WTC11 (cell line): ENCODE measurements around the gene GLB1L2. TPM values are rescaled to one million over a fixed set of nuclear protein-coding genes. Genes with fewer than 3 reads are reported as not detected.

ENCODE experiments used
- ATAC-seq: fragments of 200-7000 bp; cut with Tn5 transposase; 2 replicates; pipeline ENCODE4 v1.10.0; 2021; ENCODE audit warnings: mild to moderate bottlenecking, moderate library complexity
- CTCF ChIA-PET: fragments of 300-600 bp; sonication (Branson Sonifier 250); formaldehyde crosslinking; loops from one replicate; lab custom pipeline; 2021; ENCODE audit warnings: antibody characterized with exemption; lab: Charles Lee
- POLR2A ChIA-PET: fragments of 350-600 bp; sonication (Branson Sonifier 250); formaldehyde crosslinking; loops from one replicate; lab custom pipeline; 2021; ENCODE audit warnings: antibody characterized with exemption; lab: Charles Lee
- DNase-seq: peaks from one replicate; pipeline ENCODE4 v3.0.0; 2021; ENCODE audit warnings: low spot score
- H3K27ac Mint-ChIP-seq: 2 replicates; pipeline ENCODE4 v1.8.0; 2021; ENCODE audit warnings: mixed read lengths
- H3K27me3 Mint-ChIP-seq: 2 replicates; pipeline ENCODE4 v1.8.0; 2021; ENCODE audit warnings: low read depth, mild to moderate bottlenecking, moderate library complexity, mixed read lengths
- H3K36me3 Mint-ChIP-seq: 2 replicates; pipeline ENCODE4 v1.8.0; 2021; ENCODE audit warnings: mixed read lengths
- H3K4me1 Mint-ChIP-seq: 2 replicates; pipeline ENCODE4 v1.8.0; 2022; ENCODE audit warnings: mixed read lengths
- H3K4me3 Mint-ChIP-seq: 2 replicates; pipeline ENCODE4 v1.8.0; 2021; ENCODE audit warnings: mild to moderate bottlenecking, moderate library complexity, mixed read lengths
- H3K9me3 Mint-ChIP-seq: 2 replicates; pipeline ENCODE4 v1.8.0; 2021; ENCODE audit warnings: mixed read lengths
- ELF4 ChIP-seq: sonication (generic); formaldehyde crosslinking; IDR thresholded peaks from 2 replicates; pipeline ENCODE4 v1.8.1; 2022; ENCODE audit warnings: low read depth, mild to moderate bottlenecking, moderate library complexity, missing genetic modification reagents
- FOXJ3 ChIP-seq: sonication (generic); formaldehyde crosslinking; IDR thresholded peaks from 2 replicates; pipeline ENCODE4 v1.9.0; 2021; ENCODE audit warnings: missing genetic modification reagents, mild to moderate bottlenecking, borderline replicate concordance
- KAT7 ChIP-seq: sonication (generic); formaldehyde crosslinking; IDR thresholded peaks from 2 replicates; pipeline ENCODE4 v1.8.1; 2023; ENCODE audit warnings: missing genetic modification reagents, mild to moderate bottlenecking, borderline replicate concordance
- PRDM15 ChIP-seq: sonication (generic); formaldehyde crosslinking; IDR thresholded peaks from 2 replicates; pipeline ENCODE4 v1.8.0; 2022; ENCODE audit warnings: missing genetic modification reagents
- PREB ChIP-seq: sonication (generic); formaldehyde crosslinking; IDR thresholded peaks from 2 replicates; pipeline ENCODE4 v1.8.1; 2022; ENCODE audit warnings: mild to moderate bottlenecking, missing genetic modification reagents, moderate library complexity, borderline replicate concordance
- PRRX2 ChIP-seq: fragments of 250-450 bp; sonication (Bioruptor Pico); IDR thresholded peaks from 2 replicates; pipeline ENCODE4 v1.8.0; 2021; ENCODE audit warnings: mild to moderate bottlenecking
- TEAD1 ChIP-seq: sonication (generic); formaldehyde crosslinking; IDR thresholded peaks from 2 replicates; pipeline ENCODE4 v1.8.0; 2022; ENCODE audit warnings: mild to moderate bottlenecking, missing genetic modification reagents
- TP53 ChIP-seq: sonication (generic); formaldehyde crosslinking; IDR thresholded peaks from 2 replicates; pipeline ENCODE4 v1.8.1; 2023; ENCODE audit warnings: mild to moderate bottlenecking, missing genetic modification reagents
- USF2 ChIP-seq: sonication (generic); formaldehyde crosslinking; IDR thresholded peaks from 2 replicates; pipeline ENCODE4 v1.8.1; 2023; ENCODE audit warnings: mild to moderate bottlenecking, missing genetic modification reagents, moderate library complexity
- ZBTB21 ChIP-seq: sonication (generic); formaldehyde crosslinking; IDR thresholded peaks from 2 replicates; pipeline ENCODE4 v1.8.1; 2023; ENCODE audit warnings: mild to moderate bottlenecking, missing genetic modification reagents, borderline replicate concordance
- ZNF512 ChIP-seq: sonication (generic); formaldehyde crosslinking; IDR thresholded peaks from 2 replicates; pipeline ENCODE4 v1.8.1; 2022; ENCODE audit warnings: missing genetic modification reagents, borderline replicate concordance
- ZNF671 ChIP-seq: fragments of 250-450 bp; sonication (Bioruptor Pico); IDR thresholded peaks from 2 replicates; pipeline ENCODE4 v1.8.0; 2021; ENCODE audit warnings: mild to moderate bottlenecking
- total RNA-seq: library from RNA; stranded (reverse); gene quantifications from 3 replicates; pipeline ENCODE4 v1.2.3, GENCODE V29; 2021
- TF ChIP-seq, protein P1 (sequence below): fragments of 250-450 bp; sonication (Bioruptor Pico); IDR thresholded peaks from 2 replicates; pipeline ENCODE4 v2.1.2; 2022; ENCODE audit warnings: mild to moderate bottlenecking, moderate library complexity
- TF ChIP-seq, protein P2 (sequence below): sonication (generic); formaldehyde crosslinking; IDR thresholded peaks from 2 replicates; pipeline ENCODE4 v1.8.0; 2023; ENCODE audit warnings: missing genetic modification reagents, mild to moderate bottlenecking, borderline replicate concordance

The GLB1L2 gene
- total RNA-seq, 1 experiment from 2014 or later: 6.0 TPM

DNA sequence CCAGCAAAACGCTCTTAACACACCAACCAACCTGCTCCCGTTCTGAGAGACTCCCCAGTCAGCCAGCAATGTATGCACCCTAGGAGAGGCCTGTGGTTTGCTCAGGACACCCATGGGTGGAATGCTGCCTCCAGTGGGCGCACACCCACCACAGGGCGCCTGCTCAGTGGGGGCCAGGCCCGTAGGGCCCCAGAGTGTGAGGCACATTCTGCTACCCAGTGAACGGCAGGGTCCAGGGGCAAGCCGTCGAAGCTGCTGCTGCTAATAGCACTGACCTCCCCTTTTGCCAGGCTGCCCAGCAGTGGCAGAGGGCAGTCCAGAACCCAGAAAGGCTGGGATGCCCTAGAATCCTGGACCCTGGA, 67.5 kb downstream of the GLB1L2 start:
- POLR2A ChIA-PET: no interaction called here

More for the DNA sequence above, 67.5 kb downstream of the GLB1L2 start:
- ATAC-seq (no peak), DNase-seq (no peak)
- H3K9me3 Mint-ChIP-seq: peaks cover 8% of the 10 kb centered on the region
- CTCF ChIA-PET: no interaction called here
- H3K4me3 Mint-ChIP-seq: no peak overlapping the region
- TF ChIP-seq PRDM15 (CRISPR knock-in tag) (no peak), KAT7 (no peak), TP53 (no peak), FOXJ3 (CRISPR knock-in tag) (no peak), ZBTB21 (CRISPR knock-in tag) (no peak), PREB (CRISPR knock-in tag) (no peak), ELF4 (CRISPR knock-in tag) (no peak), ZNF671 (CRISPR knock-in tag) (no peak), TEAD1 (CRISPR knock-in tag) (no peak), ZNF512 (CRISPR knock-in tag) (no peak), PRRX2 (no peak), USF2 (CRISPR knock-in tag) (no peak)
- TF ChIP-seq, protein P1, sequence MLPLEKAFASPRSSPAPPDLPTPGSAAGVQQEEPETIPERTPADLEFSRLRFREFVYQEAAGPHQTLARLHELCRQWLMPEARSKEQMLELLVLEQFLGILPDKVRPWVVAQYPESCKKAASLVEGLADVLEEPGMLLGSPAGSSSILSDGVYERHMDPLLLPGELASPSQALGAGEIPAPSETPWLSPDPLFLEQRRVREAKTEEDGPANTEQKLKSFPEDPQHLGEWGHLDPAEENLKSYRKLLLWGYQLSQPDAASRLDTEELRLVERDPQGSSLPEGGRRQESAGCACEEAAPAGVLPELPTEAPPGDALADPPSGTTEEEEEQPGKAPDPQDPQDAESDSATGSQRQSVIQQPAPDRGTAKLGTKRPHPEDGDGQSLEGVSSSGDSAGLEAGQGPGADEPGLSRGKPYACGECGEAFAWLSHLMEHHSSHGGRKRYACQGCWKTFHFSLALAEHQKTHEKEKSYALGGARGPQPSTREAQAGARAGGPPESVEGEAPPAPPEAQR: no peak
- TF ChIP-seq, protein P2, sequence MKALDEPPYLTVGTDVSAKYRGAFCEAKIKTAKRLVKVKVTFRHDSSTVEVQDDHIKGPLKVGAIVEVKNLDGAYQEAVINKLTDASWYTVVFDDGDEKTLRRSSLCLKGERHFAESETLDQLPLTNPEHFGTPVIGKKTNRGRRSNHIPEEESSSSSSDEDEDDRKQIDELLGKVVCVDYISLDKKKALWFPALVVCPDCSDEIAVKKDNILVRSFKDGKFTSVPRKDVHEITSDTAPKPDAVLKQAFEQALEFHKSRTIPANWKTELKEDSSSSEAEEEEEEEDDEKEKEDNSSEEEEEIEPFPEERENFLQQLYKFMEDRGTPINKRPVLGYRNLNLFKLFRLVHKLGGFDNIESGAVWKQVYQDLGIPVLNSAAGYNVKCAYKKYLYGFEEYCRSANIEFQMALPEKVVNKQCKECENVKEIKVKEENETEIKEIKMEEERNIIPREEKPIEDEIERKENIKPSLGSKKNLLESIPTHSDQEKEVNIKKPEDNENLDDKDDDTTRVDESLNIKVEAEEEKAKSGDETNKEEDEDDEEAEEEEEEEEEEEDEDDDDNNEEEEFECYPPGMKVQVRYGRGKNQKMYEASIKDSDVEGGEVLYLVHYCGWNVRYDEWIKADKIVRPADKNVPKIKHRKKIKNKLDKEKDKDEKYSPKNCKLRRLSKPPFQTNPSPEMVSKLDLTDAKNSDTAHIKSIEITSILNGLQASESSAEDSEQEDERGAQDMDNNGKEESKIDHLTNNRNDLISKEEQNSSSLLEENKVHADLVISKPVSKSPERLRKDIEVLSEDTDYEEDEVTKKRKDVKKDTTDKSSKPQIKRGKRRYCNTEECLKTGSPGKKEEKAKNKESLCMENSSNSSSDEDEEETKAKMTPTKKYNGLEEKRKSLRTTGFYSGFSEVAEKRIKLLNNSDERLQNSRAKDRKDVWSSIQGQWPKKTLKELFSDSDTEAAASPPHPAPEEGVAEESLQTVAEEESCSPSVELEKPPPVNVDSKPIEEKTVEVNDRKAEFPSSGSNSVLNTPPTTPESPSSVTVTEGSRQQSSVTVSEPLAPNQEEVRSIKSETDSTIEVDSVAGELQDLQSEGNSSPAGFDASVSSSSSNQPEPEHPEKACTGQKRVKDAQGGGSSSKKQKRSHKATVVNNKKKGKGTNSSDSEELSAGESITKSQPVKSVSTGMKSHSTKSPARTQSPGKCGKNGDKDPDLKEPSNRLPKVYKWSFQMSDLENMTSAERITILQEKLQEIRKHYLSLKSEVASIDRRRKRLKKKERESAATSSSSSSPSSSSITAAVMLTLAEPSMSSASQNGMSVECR (CRISPR knock-in tag): no peak
- no peak overlapping the region for H3K27ac Mint-ChIP-seq
- peaks cover 7% of the 10 kb centered on the region; the same call in 1 of the 2 replicates for H3K4me1 Mint-ChIP-seq
- H3K36me3 Mint-ChIP-seq: peaks cover 11% of the 10 kb centered on the region
- no peaks in the 10 kb centered on the region for H3K27me3 Mint-ChIP-seq
